HepG2 (cell line): Measurements from ENCODE around the gene CD34. TPM values are rescaled to one million over a fixed set of nuclear protein-coding genes. Genes with fewer than 3 reads are reported as not detected.

Experiments
- ATAC-seq: fragments of 200-7000 bp; cut with Tn5 transposase; 3 replicates; pipeline ENCODE4 v1.9.1; 2020; ENCODE audit warnings: mild to moderate bottlenecking, moderate library complexity
- BruUV-seq: library from RNA; stranded (reverse); fragments of 400-500 nt; replicated peaks from 2 replicates; lab custom pipeline; 2021; lab: Mats Ljungman, UMichigan
- CTCF ChIA-PET: fragments of 300-600 bp; formaldehyde crosslinking; extraction: SDS; loops from one replicate; lab custom pipeline; 2021; ENCODE audit warnings: low total read pairs, inconsistent platforms, low intra/inter-chr PET ratio; lab: Yijun Ruan, JAX
- POLR2A ChIA-PET: fragments of 350-600 bp; sonication (Branson Sonifier 250); formaldehyde crosslinking; loops from one replicate; lab custom pipeline; 2020; ENCODE audit warnings: antibody characterized with exemption, inconsistent platforms; lab: Yijun Ruan, JAX
- DNase-seq: peaks from one replicate; pipeline ENCODE4 v3.0.0-alpha.2; 2015; ENCODE audit warnings: low spot score
- FAIRE-seq: peaks from 3 replicates; lab custom pipeline; 2011; peaks lifted over from hg19 to GRCh38; lab: Jason Lieb, UNC
- H2AFZ ChIP-seq: one replicate; pipeline ENCODE4 v1.6.1; 2011; ENCODE audit warnings: low read length, inconsistent platforms
- H3K27ac ChIP-seq: fragments of 300-600 bp; 3 replicates; pipeline ENCODE4 v1.8.0; 2011; ENCODE audit warnings: mixed run types, mild to moderate bottlenecking, mixed read lengths, low read length, inconsistent platforms; ENCODE audit not compliant: insufficient read depth; ENCODE audit errors: extremely low read length
- H3K27me3 ChIP-seq, 2 experiments: fragments of 200-600 bp in 1 of 2; 2 replicates in 1 of 2; 3 replicates in 1 of 2; pipeline versions ENCODE4 v1.6.0 to v1.8.0; 2011; ENCODE audit warnings: low read length in 2 of 2, mild to moderate bottlenecking in 2 of 2, moderate library complexity in 2 of 2, inconsistent platforms in 1 of 2; ENCODE audit not compliant: insufficient read depth in 2 of 2, control insufficient read depth in 1 of 2
- H3K36me3 ChIP-seq, 2 experiments: fragments of 200-600 bp in 1 of 2; replicated peaks in 1 of 2; 2 replicates in 1 of 2; 3 replicates in 1 of 2; pipeline versions ENCODE4 v1.5.1 to v1.8.0; 2011; ENCODE audit warnings: low read length in 2 of 2, inconsistent platforms in 1 of 2; ENCODE audit not compliant: insufficient read depth in 2 of 2, control insufficient read depth in 1 of 2
- H3K4me1 ChIP-seq: 2 replicates; pipeline ENCODE4 v1.5.1; 2012; ENCODE audit warnings: low read length, inconsistent platforms; ENCODE audit not compliant: insufficient read depth
- H3K4me2 ChIP-seq: 2 replicates; pipeline ENCODE4 v1.6.0; 2011; ENCODE audit warnings: low read depth, low read length, inconsistent platforms
- H3K4me3 ChIP-seq, 3 experiments: fragments of 200-600 bp in 1 of 3; sonication (generic), shearing (Covaris generic) in 1 of 3; replicated peaks in 1 of 3; 2 replicates each; pipeline ENCODE4 v1.5.1; 2011 to 2016; ENCODE audit warnings: low read length in 3 of 3, inconsistent platforms in 2 of 3, low read depth in 2 of 3, mild to moderate bottlenecking in 2 of 3, control low read depth in 1 of 3, mixed read lengths in 1 of 3; ENCODE audit not compliant: insufficient read depth in 1 of 3
- H3K79me2 ChIP-seq: one replicate; pipeline ENCODE4 v1.6.1; 2011; ENCODE audit warnings: low read length, inconsistent platforms; ENCODE audit not compliant: insufficient read depth
- H3K9ac ChIP-seq: 2 replicates; pipeline ENCODE4 v1.6.0; 2011; ENCODE audit warnings: mild to moderate bottlenecking, low read depth, low read length, inconsistent platforms; ENCODE audit not compliant: insufficient read depth
- H3K9me3 ChIP-seq: 2 replicates; pipeline ENCODE4 v1.5.1; 2012; ENCODE audit warnings: mild to moderate bottlenecking, low read length
- H4K20me1 ChIP-seq: 2 replicates; pipeline ENCODE4 v1.6.0; 2011; ENCODE audit warnings: inconsistent platforms, mild to moderate bottlenecking, low read length, moderate library complexity; ENCODE audit not compliant: insufficient read depth
- EP300 ChIP-seq, 3 experiments: sonication (generic) in 1 of 3; formaldehyde crosslinking in 1 of 3; IDR thresholded peaks; 2 replicates each; pipeline versions ENCODE4 v1.5.1 to v1.6.1; 2011 to 2020; ENCODE audit warnings: low read depth in 2 of 3, low read length in 2 of 3, borderline replicate concordance in 1 of 3, improper control_type of control experiment in 1 of 3, mild to moderate bottlenecking in 1 of 3, missing genetic modification reagents in 1 of 3, moderate library complexity in 1 of 3
- ERF ChIP-seq: IDR thresholded peaks from 2 replicates; pipeline ENCODE4 v1.6.1; 2018; ENCODE audit warnings: missing biosample characterization, missing genetic modification reagents
- FLYWCH1 ChIP-seq: sonication (generic); formaldehyde crosslinking; IDR thresholded peaks from 2 replicates; pipeline ENCODE4 v1.8.1; 2023; ENCODE audit warnings: mild to moderate bottlenecking, missing genetic modification reagents
- HIVEP1 ChIP-seq: sonication (generic); formaldehyde crosslinking; IDR thresholded peaks from 2 replicates; pipeline ENCODE4 v1.4.0; 2020; ENCODE audit warnings: mild to moderate bottlenecking, missing genetic modification reagents
- PAX8 ChIP-seq: sonication (generic); formaldehyde crosslinking; IDR thresholded peaks from 2 replicates; pipeline ENCODE4 v1.8.0; 2022; ENCODE audit warnings: mild to moderate bottlenecking, missing genetic modification reagents, borderline replicate concordance
- RXRB ChIP-seq: IDR thresholded peaks from 2 replicates; pipeline ENCODE4 v1.6.1; 2016; ENCODE audit warnings: borderline replicate concordance, missing genetic modification reagents, missing compliant biosample characterization
- SNAPC4 ChIP-seq: sonication (generic); formaldehyde crosslinking; IDR thresholded peaks from 2 replicates; pipeline ENCODE4 v1.4.0; 2020; ENCODE audit warnings: mild to moderate bottlenecking, missing genetic modification reagents
- TFDP1 ChIP-seq: IDR thresholded peaks from 2 replicates; pipeline ENCODE4 v1.6.1; 2016; ENCODE audit warnings: missing compliant biosample characterization, missing genetic modification reagents, borderline replicate concordance
- ZNF121 ChIP-seq: sonication (generic); formaldehyde crosslinking; IDR thresholded peaks from 2 replicates; pipeline ENCODE4 v1.5.0; 2020; ENCODE audit warnings: mild to moderate bottlenecking, missing genetic modification reagents
- ZNF33B ChIP-seq: sonication (generic); formaldehyde crosslinking; IDR thresholded peaks from 2 replicates; pipeline ENCODE4 v1.5.1; 2020; ENCODE audit warnings: mild to moderate bottlenecking, missing genetic modification reagents
- ZNF367 ChIP-seq: sonication (generic); formaldehyde crosslinking; IDR thresholded peaks from 2 replicates; pipeline ENCODE4 v1.4.0; 2020; ENCODE audit warnings: missing genetic modification reagents, borderline replicate concordance
- ZNF496 ChIP-seq: sonication (generic); formaldehyde crosslinking; IDR thresholded peaks from 2 replicates; pipeline ENCODE4 v1.8.1; 2023; ENCODE audit warnings: mild to moderate bottlenecking, moderate library complexity, missing genetic modification reagents; ENCODE audit not compliant: insufficient replicate concordance
- ZNF737 ChIP-seq: sonication (generic); formaldehyde crosslinking; IDR thresholded peaks from 2 replicates; pipeline ENCODE4 v1.5.0; 2020; ENCODE audit warnings: missing genetic modification reagents, mild to moderate bottlenecking, borderline replicate concordance
- ZNF776 ChIP-seq: sonication (generic); formaldehyde crosslinking; IDR thresholded peaks from 2 replicates; pipeline ENCODE4 v1.4.0; 2020; ENCODE audit warnings: mild to moderate bottlenecking, missing genetic modification reagents
- WGBS: methylation state at CpG from one replicate; pipeline ENCODE4 v1.1.6; 2017; ENCODE audit warnings: low lambda C conversion rate; 5-methylcytosine and 5-hydroxymethylcytosine counted together
- in situ Hi-C: cut with HindIII; loops from 2 replicates; pipeline ENCODE4 v1.10.0; 2017; ENCODE audit warnings: low pct_unique_long_range_greater_than_20kb; ENCODE audit not compliant: extremely low pct_ligation_motif_present
- intact Hi-C: fragments of 100-400 bp; cut with micrococcal nuclease; formaldehyde crosslinking; loops from one replicate; pipeline ENCODE4 v1.10.0; 2022; ENCODE audit not compliant: unreplicated experiment
- polyA plus RNA-seq, 8 experiments: library from polyadenylated mRNA; depleted of rRNA in 3 of 8; stranded (reverse) in 7 of 8; unstranded in 1 of 8; fragments of >200 nt; fragmentation: Illumina TruSeq in 4 of 8; extraction: Trizol in 4 of 8; gene quantifications; 2 replicates each; pipeline versions ENCODE4 v1.2.1 to v1.2.3, GENCODE V29; 2011 to 2016; ENCODE audit warnings: low read depth in 4 of 8, missing spikeins in 1 of 8, mixed read lengths in 1 of 8; ENCODE audit not compliant: insufficient read depth in 1 of 8
- total RNA-seq, 5 experiments: library from RNA; depleted of rRNA; stranded (reverse); fragments of >200 nt; fragmentation: Illumina TruSeq; extraction: Trizol; gene quantifications; 2 replicates each; pipeline ENCODE4 v1.2.3, GENCODE V29; 2016; ENCODE audit warnings: low read depth in 1 of 5

The CD34 gene
- total and polyA plus RNA-seq, 2 of the 13 experiments (the other 11 are each of a cell fraction or from before 2014, with no cell fraction given), result not detected

GRCh38 chr1:207923561-207923960 is 12.6 kb upstream of the CD34 start:
- WGBS, result 13% methylated on average over 7 of the region's 7 CpGs
- Histone ChIP-seq H3K4me3 (no peak overlapping the region), H3K27ac (no peak overlapping the region), H3K9ac (no peak overlapping the region), H3K27me3 (peaks cover 1 to 31% of the 10 kb centered on the region in 2 experiments; a peak in 2 of 5 replicates), H3K79me2 (no peaks in the 10 kb centered on the region), H3K4me2 (no peak overlapping the region), H3K4me1 (no peaks in the 10 kb centered on the region), H2AFZ (no peak overlapping the region), H3K9me3 (no peaks in the 10 kb centered on the region), H3K36me3 (no peaks in the 10 kb centered on the region), H4K20me1 (no peaks in the 10 kb centered on the region)
- ChIA-PET CTCF (no interaction called here), POLR2A (no interaction called here)
- ATAC-seq (no peak), FAIRE-seq (no peak), DNase-seq (no peak)
- in situ Hi-C loops (no loop called here), intact Hi-C loops (no loop called here)
- no TSS peak for BruUV-seq
- TF ChIP-seq TFDP1 (CRISPR knock-in tag), result no peak
- no peak for TF ChIP-seq PAX8 (CRISPR knock-in tag)
- TF ChIP-seq ZNF367 (CRISPR knock-in tag), result no peak
- TF ChIP-seq ERF (CRISPR knock-in tag), result no peak
- no peak for TF ChIP-seq HIVEP1 (CRISPR knock-in tag)
- TF ChIP-seq ZNF33B, result no peak
- TF ChIP-seq ZNF496 (CRISPR knock-in tag), result no peak
- TF ChIP-seq ZNF737 (CRISPR knock-in tag), result no peak
- TF ChIP-seq SNAPC4, result no peak
- TF ChIP-seq FLYWCH1 (CRISPR knock-in tag), result no peak
- no peak for TF ChIP-seq EP300 (IDR thresholded peaks at IDR 0.05; ENCODE audit: low read depth in 2 of 2, low read length in 2 of 2)
- TF ChIP-seq EP300 (CRISPR knock-in tag; IDR thresholded peaks at IDR 0.05; ENCODE audit: borderline replicate concordance), result no peak
- no peak for TF ChIP-seq RXRB (CRISPR knock-in tag)
- TF ChIP-seq ZNF121 (CRISPR knock-in tag), result no peak
- TF ChIP-seq ZNF776, result no peak
